NCI-H2196 (cell line): ENCODE data around the gene CHTF18.
"Not testable (repeated sequence)": the region's sequence is repeated elsewhere in the genome, so short reads cannot be mapped to it uniquely, and the experiment has no call there.

ENCODE experiments used
- DNase-seq: peaks from one replicate; lab custom pipeline; 2025; ENCODE audit not compliant: unreplicated experiment; lab: John Stamatoyannopoulos, UW

CHTF18 gene

DNA sequence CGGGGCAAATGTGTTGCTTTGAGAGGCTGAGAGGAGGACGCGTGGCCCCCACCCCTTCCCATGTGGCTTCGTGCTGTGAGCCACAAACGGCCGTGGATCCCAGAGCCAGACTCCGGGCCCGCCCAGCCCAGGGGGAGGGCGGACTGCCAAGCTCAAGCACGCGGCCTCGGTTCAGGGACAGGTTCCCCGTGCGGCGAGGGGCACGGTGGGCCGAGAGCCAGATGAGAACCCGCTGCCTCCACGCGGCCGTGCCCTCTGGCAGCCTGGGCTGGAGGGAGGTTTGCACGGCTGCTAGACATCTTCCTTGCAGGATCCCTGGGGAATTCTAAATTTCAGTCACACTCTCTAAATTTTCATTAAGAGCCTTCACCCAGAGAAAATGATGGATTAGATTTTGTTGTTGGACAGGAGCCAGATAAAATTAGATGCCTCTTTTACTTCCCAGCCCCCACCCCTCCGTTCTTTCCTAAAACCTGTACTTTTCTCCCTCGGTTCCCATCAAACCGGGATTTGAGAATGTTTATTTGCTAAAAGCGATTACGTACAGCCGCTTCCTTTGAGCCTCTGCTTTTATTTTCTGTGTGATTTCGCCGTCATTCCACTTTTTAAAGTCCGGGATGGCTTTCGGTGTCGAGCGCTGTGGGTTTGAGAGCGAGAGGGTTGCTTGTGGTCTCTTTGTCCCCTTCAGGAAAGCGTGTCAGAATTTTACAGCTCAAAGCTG, 37.1 kb downstream of the CHTF18 start:
- DNase-seq = no peak

DNA sequence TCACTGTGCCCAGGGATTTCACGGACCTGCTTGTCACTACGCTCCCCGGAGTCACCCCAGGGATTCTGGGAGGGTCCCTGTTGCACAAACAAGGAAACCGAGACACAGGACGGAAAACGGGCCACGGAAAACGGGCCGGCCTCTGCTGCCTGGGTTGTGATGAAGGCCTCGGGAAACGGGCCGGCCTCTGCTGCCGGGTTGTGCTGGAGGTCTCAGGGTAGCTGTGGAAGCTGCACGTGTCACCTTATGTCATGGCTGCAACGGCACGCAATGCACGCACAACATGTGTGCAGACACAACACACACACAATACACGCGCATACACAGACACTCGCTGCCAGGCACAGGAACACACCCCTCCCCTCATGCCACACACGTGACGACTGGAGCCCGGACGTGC, 39.1 kb downstream of the CHTF18 start:
- DNase-seq = no peak

GRCh38 chr16:828891-829290, 40.5 kb downstream of the CHTF18 start:
- DNase-seq = no peak

GRCh38 chr16:830107-830870, 41.9 kb downstream of the CHTF18 start:
- DNase-seq = no peak

DNA sequence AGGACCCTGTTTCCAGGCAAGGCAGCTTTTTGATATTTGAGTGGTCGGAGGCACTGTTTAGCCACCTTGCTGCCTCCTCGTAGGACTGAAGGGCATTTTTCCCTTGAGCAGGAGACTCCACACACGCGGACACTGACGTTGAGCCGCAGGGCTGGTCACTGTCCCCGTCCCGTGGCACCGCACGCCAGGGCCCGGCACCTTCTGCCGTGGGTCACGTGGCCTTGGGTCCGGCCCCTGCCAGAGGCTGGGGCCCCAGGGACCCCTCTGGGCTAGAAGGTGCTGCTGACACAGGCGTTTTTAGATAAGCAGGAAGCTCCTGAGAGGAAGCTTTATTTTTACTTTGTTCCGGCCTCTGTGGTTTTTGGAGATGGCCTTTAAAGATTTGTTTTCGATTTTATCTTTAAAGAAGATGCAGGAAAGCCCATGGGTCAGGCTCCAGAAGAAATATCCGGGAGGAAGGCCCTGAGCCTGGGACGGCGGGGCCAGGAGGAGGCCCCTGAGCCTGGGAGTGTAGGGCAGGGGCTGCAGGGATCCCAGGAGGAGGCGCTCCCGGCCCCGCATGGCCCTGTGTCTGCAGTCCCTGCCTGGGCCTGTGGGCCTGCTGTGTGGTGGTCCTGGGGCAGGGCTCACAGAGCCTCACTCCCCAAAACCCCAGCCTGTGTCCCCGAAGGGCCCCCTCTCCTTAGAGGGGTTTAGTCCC, 42.6 kb downstream of the CHTF18 start:
- no peak for DNase-seq

DNA sequence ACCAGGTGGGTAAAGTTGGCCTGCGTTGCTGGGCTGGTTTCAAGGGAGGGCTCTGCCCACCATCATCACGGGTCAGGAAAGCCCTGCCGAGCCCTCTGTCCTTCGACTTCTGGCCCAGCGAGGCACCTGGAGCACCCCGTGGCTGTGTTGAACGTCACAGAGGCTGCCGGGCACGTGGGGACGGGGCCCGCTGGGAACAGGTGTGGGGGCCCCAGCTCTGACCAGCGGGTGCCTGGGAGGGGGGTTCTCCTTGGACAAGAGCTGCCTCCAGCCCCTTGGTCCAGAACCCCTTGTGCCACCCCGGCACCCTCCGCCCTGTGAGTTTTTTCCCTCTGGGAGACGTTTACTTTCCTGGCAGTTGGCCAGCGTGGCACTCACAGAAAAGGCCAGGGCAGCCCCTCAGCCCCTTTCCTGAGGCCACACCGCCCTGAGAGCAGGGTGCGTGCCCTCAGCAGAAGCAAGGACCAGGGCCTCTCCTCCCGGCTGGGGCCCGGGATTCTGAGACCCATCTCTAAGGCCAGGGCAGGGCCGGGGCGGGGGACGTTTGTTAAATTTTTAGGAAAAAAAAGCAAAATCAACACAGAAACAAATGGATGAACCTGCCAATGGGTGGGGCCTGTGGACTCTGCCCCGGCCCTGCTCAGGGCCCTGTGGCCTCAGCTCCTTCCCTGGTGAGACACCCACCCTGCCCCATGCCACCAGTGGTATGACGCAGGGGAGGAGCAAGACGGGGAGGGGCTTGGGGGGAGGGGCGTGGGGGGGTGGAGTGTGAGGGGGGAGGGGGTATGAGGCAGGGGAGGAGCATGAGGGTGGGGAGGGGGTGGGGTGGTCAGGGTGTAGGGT, 43.4 kb downstream of the CHTF18 start:
- no peak for DNase-seq

DNA sequence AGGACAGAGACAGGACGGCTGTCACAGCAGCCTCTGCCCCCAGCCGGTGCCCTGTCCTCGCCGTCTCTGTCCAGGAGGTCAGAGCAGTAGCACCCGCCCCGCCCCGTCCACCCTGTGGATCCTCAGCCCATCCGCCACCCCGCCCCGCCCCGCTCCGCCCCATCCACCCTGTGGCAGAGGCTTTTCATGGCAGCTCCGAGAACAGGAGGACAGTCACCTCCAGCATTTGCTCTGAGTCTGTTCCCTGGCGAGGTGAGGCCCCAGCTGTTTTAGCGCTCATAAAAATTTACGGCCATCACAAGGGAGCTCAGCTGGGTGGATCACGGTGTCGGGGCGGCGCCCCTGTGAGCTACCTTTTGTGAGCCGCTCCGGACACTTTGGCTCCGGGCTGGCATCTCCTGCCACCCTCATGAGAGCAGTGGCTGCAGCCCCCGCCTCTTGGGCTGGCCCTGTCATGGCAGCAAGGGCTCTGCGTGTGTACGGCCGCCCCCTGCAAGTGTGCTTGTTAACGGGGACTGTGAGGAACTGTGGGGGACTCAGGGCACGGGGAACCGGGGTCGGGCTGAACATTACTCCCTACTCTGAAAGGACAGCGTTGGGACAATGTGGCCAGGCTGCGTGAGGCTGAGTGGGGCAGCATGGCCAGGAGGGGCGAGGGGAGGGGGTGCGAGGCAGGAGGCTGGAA, 44.4 kb downstream of the CHTF18 start:
- DNase-seq = no peak

GRCh38 chr16:833411-833810, 45.0 kb downstream of the CHTF18 start:
- no peak for DNase-seq

DNA sequence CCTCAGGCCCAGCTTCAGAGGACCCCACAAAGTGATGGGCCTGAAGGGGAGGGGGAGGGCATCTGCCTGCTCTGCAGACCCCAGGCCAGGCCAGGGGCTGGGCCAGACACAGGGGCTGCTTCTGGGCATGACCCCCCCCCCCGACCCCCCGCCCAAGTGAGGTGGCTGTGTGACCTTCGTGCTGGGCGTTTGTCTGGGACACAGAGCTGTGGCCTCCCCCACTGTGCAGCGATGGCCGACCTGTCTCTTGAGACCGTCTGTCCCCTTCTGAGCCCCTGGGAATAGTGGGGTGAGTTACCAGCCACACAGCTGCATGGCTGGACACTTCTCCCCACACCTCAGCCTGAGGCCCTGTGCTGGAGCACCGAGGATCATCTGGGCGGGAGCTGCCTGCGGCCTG, 47.0 kb downstream of the CHTF18 start:
- no peak for DNase-seq

- DNase-seq = no peak
Measured at GRCh38 chr16:836221-836620, 47.8 kb downstream of the CHTF18 start.

GRCh38 chr16:836822-837221, 48.4 kb downstream of the CHTF18 start:
- not testable (repeated sequence) for DNase-seq

DNA sequence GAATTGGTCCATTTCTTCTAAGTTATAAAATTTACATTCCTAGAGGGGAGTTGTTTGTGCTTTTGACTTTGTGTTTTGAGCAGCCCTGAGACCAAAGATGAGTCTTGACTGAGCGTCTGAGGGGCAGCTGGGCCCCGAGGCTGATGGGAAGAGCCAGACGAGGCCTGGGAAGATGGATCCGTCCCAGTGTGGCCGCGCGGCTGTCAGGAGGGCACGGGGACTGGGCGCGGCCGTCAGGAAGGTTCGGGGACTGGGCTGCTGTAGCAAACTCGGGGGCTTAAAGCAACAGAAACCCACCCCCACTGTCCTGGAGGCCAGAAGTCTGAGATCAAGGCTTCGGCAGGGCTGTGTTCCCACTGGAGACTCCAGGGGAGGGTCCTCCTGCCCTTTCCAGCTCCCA, 50.3 kb downstream of the CHTF18 start:
- DNase-seq = no peak

DNA sequence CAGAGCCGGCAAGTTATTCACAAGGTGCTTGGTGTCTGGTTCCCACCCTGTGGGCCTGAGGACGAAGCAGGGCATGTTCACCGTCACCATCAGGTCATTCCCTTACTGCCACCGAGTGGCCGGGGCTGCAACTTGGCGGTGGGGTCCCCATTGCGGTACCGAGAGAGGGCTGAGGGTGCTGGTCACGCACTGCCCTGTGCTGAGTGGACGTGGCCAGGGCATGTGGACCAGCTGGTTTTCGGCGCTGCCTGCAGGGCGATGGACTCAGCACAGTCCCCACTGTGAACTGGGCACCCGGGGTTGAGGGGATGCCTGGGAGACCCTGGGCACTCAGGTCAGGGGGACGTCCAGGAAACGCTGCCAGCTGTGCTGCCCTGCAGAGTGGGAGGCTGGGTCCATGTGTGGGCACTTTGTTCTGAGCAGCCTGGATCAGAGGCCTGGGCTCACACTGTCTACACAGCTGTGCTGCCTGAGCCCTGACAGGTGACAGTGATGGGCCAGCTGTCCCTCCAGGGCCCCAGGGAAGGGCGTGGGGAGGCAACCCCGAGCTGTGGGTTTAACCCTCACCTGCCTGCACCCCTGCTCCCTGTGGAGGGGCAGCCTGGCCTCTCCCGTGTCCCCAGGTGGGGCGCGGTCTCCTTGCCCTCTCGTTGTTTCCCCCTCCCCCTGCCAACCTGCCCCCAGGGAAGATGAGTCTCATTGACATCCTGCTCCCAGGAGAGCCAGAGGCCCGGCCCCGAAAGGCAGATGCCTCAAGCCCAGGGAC, 51.4 kb downstream of the CHTF18 start:
- DNase-seq = no peak

DNA sequence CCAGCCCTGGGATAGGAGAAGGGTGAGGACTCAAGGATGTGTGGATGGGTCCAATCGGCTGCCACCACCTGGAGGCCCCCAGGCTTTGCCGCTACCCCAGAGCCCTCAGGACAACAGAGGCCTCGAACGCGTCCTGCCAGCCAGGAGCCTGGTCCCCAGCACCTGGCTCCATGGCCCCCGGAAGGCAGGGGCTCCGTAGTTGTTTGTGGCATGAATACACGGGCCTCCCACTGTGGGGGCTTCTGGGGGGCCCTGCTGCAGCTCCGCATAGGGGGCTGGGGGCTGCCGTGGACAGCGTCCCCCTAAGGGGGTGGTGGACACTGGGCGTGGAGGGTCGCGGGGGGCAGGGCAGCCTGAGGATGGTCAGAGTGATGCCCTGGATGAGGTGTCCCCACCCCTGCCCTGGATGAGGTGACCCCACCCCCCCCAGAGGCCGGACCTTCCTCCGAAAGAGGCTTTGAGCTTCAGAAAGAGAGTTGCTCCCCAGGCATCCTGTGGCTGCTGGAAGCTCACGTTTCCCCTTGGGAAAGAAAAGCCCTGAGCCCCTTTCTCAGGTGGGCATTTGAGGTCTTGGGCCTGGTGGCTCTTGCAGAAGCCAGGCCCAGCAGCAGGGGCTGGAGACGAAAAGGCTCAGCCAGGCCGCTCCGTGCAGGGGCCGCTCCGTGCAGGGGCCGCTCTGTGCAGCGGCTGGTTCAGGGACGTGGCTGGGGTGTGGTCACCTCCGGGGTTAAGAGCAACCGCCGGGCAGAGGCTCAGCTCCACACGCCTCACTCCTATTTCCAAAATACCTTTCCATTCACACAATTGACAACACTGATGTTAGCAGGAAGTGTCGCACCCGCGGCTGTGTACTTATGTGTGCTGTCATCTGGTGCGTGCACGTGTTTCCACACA, 52.4 kb downstream of the CHTF18 start:
- no peak for DNase-seq

- DNase-seq = no peak
Measured at GRCh38 chr16:841455-842060, 53.1 kb downstream of the CHTF18 start.

- no peak for DNase-seq
Measured at GRCh38 chr16:842061-842476, 53.6 kb downstream of the CHTF18 start.

- no peak for DNase-seq
Measured at GRCh38 chr16:842711-843560, 54.5 kb downstream of the CHTF18 start.
